Measurements from ENCODE around the gene FXN.

The FXN gene

DNA sequence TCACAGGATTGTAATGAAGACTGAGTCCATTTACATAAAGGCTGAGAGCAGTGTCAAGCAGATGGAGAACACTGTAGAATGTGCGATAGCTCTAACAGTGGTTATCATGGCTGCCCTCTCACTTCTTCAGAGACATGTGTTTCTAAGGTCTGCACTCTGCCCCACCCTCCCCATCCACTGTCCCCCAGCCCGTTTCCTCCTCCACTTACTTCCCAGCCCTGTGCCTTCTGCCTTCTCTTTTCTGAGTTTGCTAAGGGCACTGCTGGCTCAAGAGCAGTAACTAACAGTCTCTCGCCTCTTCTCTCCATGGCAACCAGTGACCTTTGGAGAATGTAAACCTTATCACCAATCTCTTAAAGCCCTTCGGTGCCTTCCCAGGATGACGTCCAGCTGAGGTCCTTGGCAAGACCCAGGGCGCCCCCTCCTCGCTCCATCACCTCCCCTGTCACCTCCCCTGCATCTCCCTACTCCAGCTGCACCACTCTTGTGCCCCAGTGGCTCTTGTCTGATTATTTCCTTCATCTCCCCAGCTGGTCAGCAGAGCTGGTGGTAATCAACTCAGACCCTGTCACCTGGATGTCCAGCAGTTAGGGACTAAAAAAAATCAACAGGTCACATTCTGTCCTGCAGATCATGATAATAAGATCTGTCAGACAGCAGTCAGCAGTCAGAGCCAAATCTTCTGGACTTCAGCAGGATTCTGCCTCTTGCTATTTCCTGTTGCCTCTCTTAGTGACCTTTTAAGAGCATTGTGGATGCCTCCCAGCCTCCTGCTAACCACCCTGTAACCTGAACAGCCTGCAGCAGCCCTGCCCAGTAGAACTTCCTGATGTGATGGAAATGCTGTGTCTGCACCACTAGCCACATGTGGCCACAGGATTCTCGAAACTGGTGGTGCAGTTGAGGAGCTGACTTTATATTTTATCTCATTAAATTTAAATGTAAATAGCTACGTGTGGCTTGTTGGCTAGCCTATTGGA is 9.0 kb downstream of the FXN start:
- Histone ChIP-seq H4K20me1 (ENCODE audit: low read depth, low read length) (no peaks in the 10 kb centered on the region), H3K36me3 (ENCODE audit: low read length) (no peaks in the 10 kb centered on the region), H3K4me2 (ENCODE audit: low read depth, low read length, poor library complexity, severe bottlenecking) (no peak overlapping the region), H3K9ac (ENCODE audit: low read length) (no peak overlapping the region), H3K9me3 (ENCODE audit: insufficient read depth, low read length) (no peaks in the 10 kb centered on the region), H3K4me3 (ENCODE audit: insufficient read depth, low read length, poor library complexity, severe bottlenecking) (no peak overlapping the region), H3K27ac (ENCODE audit: low read depth, low read length) (no peak overlapping the region), H2AFZ (ENCODE audit: low read depth, low read length, severe bottlenecking) (no peak overlapping the region), H3F3A (ENCODE audit: insufficient read depth) (no peaks in the 10 kb centered on the region), H3K9me2 (replicated peaks; ENCODE audit: insufficient read depth, low read length) (no peaks in the 10 kb centered on the region), H3K79me2 (ENCODE audit: insufficient read depth, low read length) (peaks cover 58% of the 10 kb centered on the region), H3K27me3 (ENCODE audit: low read length) (no peaks in the 10 kb centered on the region)
- TF ChIP-seq CTCF (IDR thresholded peaks at IDR 0.05; ENCODE audit: insufficient read depth, low read length, poor library complexity, severe bottlenecking) (no peak), EZH2phosphoT487 (conservative IDR thresholded peaks at IDR 0.05; ENCODE audit: low read length) (no peak)

- Histone ChIP-seq H3K27me3 (ENCODE audit: low read length) (no peaks in the 10 kb centered on the region), H3K4me2 (ENCODE audit: low read depth, low read length, poor library complexity, severe bottlenecking) (no peak overlapping the region)
These were observed 10.3 kb downstream of the FXN start for GRCh38 chr9:69045821-69046220.

DNA sequence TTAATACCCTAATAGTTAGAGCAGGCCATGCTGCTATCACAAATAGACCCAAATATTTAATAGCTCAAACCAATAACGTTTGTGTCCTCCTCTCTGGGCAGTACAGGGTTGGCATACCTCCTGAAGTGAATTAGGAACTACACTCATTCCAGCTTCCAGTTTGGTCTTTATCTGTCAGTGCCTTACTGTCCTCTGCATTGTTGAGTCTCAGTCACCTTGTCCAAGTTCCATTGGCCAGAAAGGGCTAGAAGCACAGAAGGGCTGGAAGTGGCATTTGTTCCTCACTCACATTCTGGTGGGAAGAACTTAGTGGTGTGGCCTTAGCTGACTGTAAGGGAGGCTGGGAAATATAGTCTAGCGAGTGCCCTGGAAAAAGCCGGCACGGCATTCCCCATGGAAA is 11.2 kb downstream of the FXN start:
- Histone ChIP-seq H3K36me3 (ENCODE audit: low read length) (no peaks in the 10 kb centered on the region), H3K27ac (ENCODE audit: low read depth, low read length) (no peak overlapping the region), H3K27me3 (ENCODE audit: low read length) (no peaks in the 10 kb centered on the region), H3K4me2 (ENCODE audit: low read depth, low read length, poor library complexity, severe bottlenecking) (no peak overlapping the region), H3K79me2 (ENCODE audit: insufficient read depth, low read length) (peaks cover 38% of the 10 kb centered on the region), H3K9ac (ENCODE audit: low read length) (no peak overlapping the region), H3K4me3 (ENCODE audit: insufficient read depth, low read length, poor library complexity, severe bottlenecking) (no peak overlapping the region), H2AFZ (ENCODE audit: low read depth, low read length, severe bottlenecking) (no peak overlapping the region), H3K9me3 (ENCODE audit: insufficient read depth, low read length) (no peaks in the 10 kb centered on the region), H4K20me1 (ENCODE audit: low read depth, low read length) (no peaks in the 10 kb centered on the region), H3F3A (ENCODE audit: insufficient read depth) (no peaks in the 10 kb centered on the region), H3K9me2 (replicated peaks; ENCODE audit: insufficient read depth, low read length) (no peaks in the 10 kb centered on the region)
- TF ChIP-seq CTCF (IDR thresholded peaks at IDR 0.05; ENCODE audit: insufficient read depth, low read length, poor library complexity, severe bottlenecking) (no peak), EZH2phosphoT487 (conservative IDR thresholded peaks at IDR 0.05; ENCODE audit: low read length) (no peak)

More at GRCh38 chr9:69045821-69046220, 10.3 kb downstream of the FXN start:
- no peaks in the 10 kb centered on the region for H3K36me3 ChIP-seq (ENCODE audit: low read length)
- H3K27ac ChIP-seq (ENCODE audit: low read depth, low read length), result no peak overlapping the region
- no peak overlapping the region for H3K9ac ChIP-seq (ENCODE audit: low read length)
- H3K9me2 ChIP-seq (replicated peaks; ENCODE audit: insufficient read depth, low read length), result no peaks in the 10 kb centered on the region
- H3K9me3 ChIP-seq (ENCODE audit: insufficient read depth, low read length), result no peaks in the 10 kb centered on the region
- no peaks in the 10 kb centered on the region for H3F3A ChIP-seq (ENCODE audit: insufficient read depth)
- no peaks in the 10 kb centered on the region for H4K20me1 ChIP-seq (ENCODE audit: low read depth, low read length)
- no peak overlapping the region for H2AFZ ChIP-seq (ENCODE audit: low read depth, low read length, severe bottlenecking)
- H3K79me2 ChIP-seq (ENCODE audit: insufficient read depth, low read length), result peaks cover 47% of the 10 kb centered on the region
- TF ChIP-seq EZH2phosphoT487 (conservative IDR thresholded peaks at IDR 0.05; ENCODE audit: low read length) (no peak), CTCF (IDR thresholded peaks at IDR 0.05; ENCODE audit: insufficient read depth, low read length, poor library complexity, severe bottlenecking) (no peak)
- no peak overlapping the region for H3K4me3 ChIP-seq (ENCODE audit: insufficient read depth, low read length, poor library complexity, severe bottlenecking)
